NCI-H1092 treated with DMSO at 0.1 percent for 48 hours (cell line): ENCODE results near the gene USP28.
"Not testable (repeated sequence)": the region's sequence is repeated elsewhere in the genome, so short reads cannot be mapped to it uniquely, and the experiment has no call there.

Experiments used
- DNase-seq: peaks from one replicate; lab custom pipeline; 2025; lab: John Stamatoyannopoulos, UW

Gene USP28

GRCh38 chr11:113773092-113773415, 102.3 kb downstream of the USP28 start:
- peak; percentile 55 for DNase-seq

- DNase-seq = no peak
Measured at GRCh38 chr11:113771964-113772363, 103.4 kb downstream of the USP28 start.

- no peak for DNase-seq
Measured at GRCh38 chr11:113764527-113765219, 110.7 kb downstream of the USP28 start.

GRCh38 chr11:113763040-113763439, 112.3 kb downstream of the USP28 start:
- not testable (repeated sequence) for DNase-seq

- DNase-seq = no peak
Measured at GRCh38 chr11:113760241-113760640, 115.1 kb downstream of the USP28 start.

- DNase-seq = no peak
Measured at GRCh38 chr11:113752932-113753331, 122.4 kb downstream of the USP28 start.
